Measurements from ENCODE around the gene CTDSP2.
"Not testable (repeated sequence)": the region's sequence is repeated elsewhere in the genome, so short reads cannot be mapped to it uniquely, and the experiment has no call there.

DNA sequence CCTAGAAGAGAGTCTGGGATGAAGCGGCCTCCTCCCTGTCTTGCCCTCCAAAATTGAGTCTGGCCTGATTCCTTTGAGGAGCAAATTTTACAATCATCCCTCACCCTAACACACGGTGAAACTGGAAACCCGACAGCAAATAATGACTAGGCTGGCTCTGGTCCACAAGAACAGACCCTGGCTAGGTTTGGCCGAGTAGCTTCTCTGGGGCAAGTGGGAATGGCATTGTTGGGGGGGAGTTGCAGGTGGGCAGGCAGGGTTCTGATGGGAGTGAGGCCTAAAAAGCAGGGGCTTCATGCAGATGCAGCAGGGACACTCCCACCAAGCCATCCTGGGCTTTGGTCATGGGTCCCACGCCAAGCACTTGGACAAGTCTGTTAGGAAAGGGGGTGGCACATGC is 25.5 kb downstream of the CTDSP2 start:
- TF ChIP-seq, protein P1, sequence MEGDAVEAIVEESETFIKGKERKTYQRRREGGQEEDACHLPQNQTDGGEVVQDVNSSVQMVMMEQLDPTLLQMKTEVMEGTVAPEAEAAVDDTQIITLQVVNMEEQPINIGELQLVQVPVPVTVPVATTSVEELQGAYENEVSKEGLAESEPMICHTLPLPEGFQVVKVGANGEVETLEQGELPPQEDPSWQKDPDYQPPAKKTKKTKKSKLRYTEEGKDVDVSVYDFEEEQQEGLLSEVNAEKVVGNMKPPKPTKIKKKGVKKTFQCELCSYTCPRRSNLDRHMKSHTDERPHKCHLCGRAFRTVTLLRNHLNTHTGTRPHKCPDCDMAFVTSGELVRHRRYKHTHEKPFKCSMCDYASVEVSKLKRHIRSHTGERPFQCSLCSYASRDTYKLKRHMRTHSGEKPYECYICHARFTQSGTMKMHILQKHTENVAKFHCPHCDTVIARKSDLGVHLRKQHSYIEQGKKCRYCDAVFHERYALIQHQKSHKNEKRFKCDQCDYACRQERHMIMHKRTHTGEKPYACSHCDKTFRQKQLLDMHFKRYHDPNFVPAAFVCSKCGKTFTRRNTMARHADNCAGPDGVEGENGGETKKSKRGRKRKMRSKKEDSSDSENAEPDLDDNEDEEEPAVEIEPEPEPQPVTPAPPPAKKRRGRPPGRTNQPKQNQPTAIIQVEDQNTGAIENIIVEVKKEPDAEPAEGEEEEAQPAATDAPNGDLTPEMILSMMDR (IDR thresholded peaks at IDR 0.05): not testable (repeated sequence)
- not testable (repeated sequence) for TF ChIP-seq POLR2A (IDR thresholded peaks at IDR 0.05)
